ENCODE measurements around the gene TRPC4. TPM values are rescaled to one million over a fixed set of nuclear protein-coding genes. Genes with fewer than 3 reads are reported as not detected.
A peak's percentile ranks its signal among the peaks of the same experiment; 100 is the strongest.

Gene TRPC4
- total and polyA plus RNA-seq, 7 donors: 0.64 to 11.8 (median 9.4) TPM; not detected in 1

GRCh38 chr13:37795326-37795725 is 74.2 kb downstream of the TRPC4 start:
- H3K4me1 ChIP-seq: no peaks in the 10 kb centered on the region
- H3K4me3 ChIP-seq: no peak overlapping the region
- no peaks in the 10 kb centered on the region for H3K27me3 ChIP-seq
- TF ChIP-seq POLR2AphosphoS5 (IDR thresholded peaks at IDR 0.05) (no peak), CTCF (IDR thresholded peaks at IDR 0.05) (no peak), POLR2A (IDR thresholded peaks at IDR 0.05) (no peak)
- DNase-seq: no peak
- H3K9me3 ChIP-seq: no peaks in the 10 kb centered on the region
- intact Hi-C loops (cut with DNase I): no loop called here
- H3K27ac ChIP-seq: no peak overlapping the region
- H3K36me3 ChIP-seq: no peaks in the 10 kb centered on the region

GRCh38 chr13:37791699-37792098 is 77.9 kb downstream of the TRPC4 start:
- intact Hi-C loops (cut with DNase I): no loop called here
- Histone ChIP-seq H3K4me1 (peaks cover 0 to 19% (median 15%) of the 10 kb centered on the region in 4 donors), H3K36me3 (no peaks in the 10 kb centered on the region), H3K9me3 (no peaks in the 10 kb centered on the region), H3K27me3 (no peaks in the 10 kb centered on the region), H3K4me3 (no peak overlapping the region), H3K27ac (no peak overlapping the region)
- TF ChIP-seq POLR2A (IDR thresholded peaks at IDR 0.05): no peak
- TF ChIP-seq POLR2AphosphoS5 (IDR thresholded peaks at IDR 0.05): no peak
- no peak for TF ChIP-seq CTCF (IDR thresholded peaks at IDR 0.05)
- no peak for TF ChIP-seq EP300 (IDR thresholded peaks at IDR 0.05)
- no peak for DNase-seq
- WGBS, 2 donors: 90 to 94% methylated on average over 2 of the region's 2 CpGs

GRCh38 chr13:37788346-37788745 is 81.2 kb downstream of the TRPC4 start:
- no peaks in the 10 kb centered on the region for H3K27me3 ChIP-seq
- no peaks in the 10 kb centered on the region for H3K36me3 ChIP-seq
- H3K4me1 ChIP-seq: peaks cover 0 to 24% (median 15%) of the 10 kb centered on the region in 4 donors
- H3K27ac ChIP-seq: peak overlapping the region in 1 of 4 donors; percentile 1
- TF ChIP-seq POLR2A (IDR thresholded peaks at IDR 0.05): no peak
- no peak for TF ChIP-seq EP300 (IDR thresholded peaks at IDR 0.05)
- TF ChIP-seq POLR2AphosphoS5 (IDR thresholded peaks at IDR 0.05): no peak
- TF ChIP-seq CTCF (IDR thresholded peaks at IDR 0.05): no peak
- intact Hi-C loops (cut with DNase I): loop anchor here (10.0 kb wide), 1 partner anchor 136 kb away; no protein-coding TSS in a partner anchor
- H3K4me3 ChIP-seq: no peak overlapping the region
- 74 to 81% methylated on average over 1 of the region's 1 CpG for WGBS, 2 donors
- H3K9me3 ChIP-seq: no peaks in the 10 kb centered on the region
- no peak for DNase-seq

- Histone ChIP-seq H3K4me3 (no peak overlapping the region), H3K27me3 (no peaks in the 10 kb centered on the region), H3K9me3 (no peaks in the 10 kb centered on the region), H3K27ac (no peak overlapping the region), H3K36me3 (no peaks in the 10 kb centered on the region), H3K4me1 (peaks cover 0 to 49% (median 35%) of the 10 kb centered on the region in 4 donors)
- no peak for DNase-seq
- TF ChIP-seq POLR2A (IDR thresholded peaks at IDR 0.05) (no peak), EP300 (IDR thresholded peaks at IDR 0.05) (no peak), POLR2AphosphoS5 (IDR thresholded peaks at IDR 0.05) (no peak), CTCF (IDR thresholded peaks at IDR 0.05) (no peak)
- intact Hi-C loops (cut with DNase I): loop anchor here (10.0 kb wide), 1 partner anchor 87 kb away; the partner anchor contains the start of gene TRPC4
Observed at GRCh38 chr13:37777676-37778075, 91.9 kb downstream of the TRPC4 start.

GRCh38 chr13:37775871-37776270 is 93.7 kb downstream of the TRPC4 start:
- no peaks in the 10 kb centered on the region for H3K36me3 ChIP-seq
- TF ChIP-seq POLR2AphosphoS5 (IDR thresholded peaks at IDR 0.05) (no peak), CTCF (IDR thresholded peaks at IDR 0.05) (no peak), POLR2A (IDR thresholded peaks at IDR 0.05) (no peak), EP300 (IDR thresholded peaks at IDR 0.05) (no peak)
- no peaks in the 10 kb centered on the region for H3K9me3 ChIP-seq
- H3K27ac ChIP-seq: no peak overlapping the region
- intact Hi-C loops (cut with DNase I): loop anchor here (10.0 kb wide), 1 partner anchor 89 kb away; the partner anchor contains the start of gene TRPC4
- WGBS, 2 donors: 79 to 83% methylated on average over 1 of the region's 1 CpG
- no peak for DNase-seq
- H3K4me1 ChIP-seq: peaks cover 0 to 33% (median 20%) of the 10 kb centered on the region in 4 donors
- no peak overlapping the region for H3K4me3 ChIP-seq
- no peaks in the 10 kb centered on the region for H3K27me3 ChIP-seq
